H1 (cell line): Measurements from ENCODE around the gene SCP2. TPM values are rescaled to one million over a fixed set of nuclear protein-coding genes. Genes with fewer than 3 reads are reported as not detected.

Source experiments
- CTCF ChIA-PET: fragments of 300-600 bp; sonication (Branson Sonifier 250); formaldehyde crosslinking; loops from one replicate; lab custom pipeline; 2021; ENCODE audit not compliant: partially characterized antibody; lab: Charles Lee
- POLR2A ChIA-PET: fragments of 300-600 bp; sonication (Branson Sonifier 250); formaldehyde crosslinking; loops from one replicate; lab custom pipeline; 2021; ENCODE audit warnings: inconsistent platforms; ENCODE audit not compliant: partially characterized antibody; lab: Charles Lee
- DNase-seq, 2 experiments: peaks; one replicate each; pipeline versions ENCODE4 v3.0.0 to v3.0.0-alpha.2; 2010 to 2022; ENCODE audit warnings: low spot score in 2 of 2, low read depth in 1 of 2, mixed read lengths in 1 of 2
- FAIRE-seq: peaks from 2 replicates; lab custom pipeline; 2011; peaks lifted over from hg19 to GRCh38; lab: Jason Lieb, UNC
- H2AFZ ChIP-seq: 2 replicates; pipeline ENCODE4 v1.8.1; 2012; ENCODE audit warnings: low read length, inconsistent platforms
- H2AK5ac ChIP-seq: 2 replicates; pipeline ENCODE4 v1.6.1; 2013; ENCODE audit warnings: low read depth, low read length
- H2BK120ac ChIP-seq: replicated peaks from 2 replicates; pipeline ENCODE3; 2013; ENCODE audit warnings: low read depth, low read length, inconsistent platforms
- H2BK12ac ChIP-seq: 2 replicates; pipeline ENCODE4 v1.6.1; 2013; ENCODE audit warnings: low read depth, low read length
- H2BK15ac ChIP-seq: 2 replicates; pipeline ENCODE4 v1.6.1; 2013; ENCODE audit warnings: low read length
- H2BK20ac ChIP-seq: 2 replicates; pipeline ENCODE4 v1.6.1; 2013; ENCODE audit warnings: low read length
- H2BK5ac ChIP-seq: 2 replicates; pipeline ENCODE4 v1.6.1; 2013; ENCODE audit warnings: low read depth, low read length
- H3K14ac ChIP-seq: 2 replicates; pipeline ENCODE4 v1.6.1; 2013; ENCODE audit warnings: inconsistent platforms; ENCODE audit not compliant: insufficient read length
- H3K18ac ChIP-seq: 2 replicates; pipeline ENCODE4 v1.6.1; 2013; ENCODE audit warnings: low read length; ENCODE audit errors: extremely low read depth
- H3K23ac ChIP-seq: 2 replicates; pipeline ENCODE4 v1.6.1; 2013; ENCODE audit warnings: inconsistent platforms; ENCODE audit not compliant: insufficient read length
- H3K23me2 ChIP-seq: 2 replicates; pipeline ENCODE4 v1.6.1; 2013; ENCODE audit warnings: low read depth, low read length
- H3K27ac ChIP-seq: 2 replicates; pipeline ENCODE4 v1.6.1; 2011; ENCODE audit warnings: low read depth, low read length, inconsistent platforms
- H3K27me3 ChIP-seq, 4 experiments: replicated peaks in 1 of 4; 1 replicate in 1 of 4; 2 replicates in 3 of 4; pipeline versions ENCODE4 v1.6.1 to v1.8.1; 2011 to 2013; ENCODE audit warnings: low read length in 3 of 4, mild to moderate bottlenecking in 3 of 4, inconsistent platforms in 2 of 4, mixed read lengths in 2 of 4, moderate library complexity in 1 of 4; ENCODE audit not compliant: control insufficient read depth in 3 of 4, insufficient read depth in 3 of 4; ENCODE audit errors: extremely low read depth in 1 of 4
- H3K36me3 ChIP-seq, 4 experiments: 2 replicates each; pipeline versions ENCODE4 v1.6.1 to v1.8.1; 2011 to 2013; ENCODE audit warnings: mild to moderate bottlenecking in 4 of 4, low read length in 3 of 4, moderate library complexity in 2 of 4, control low read depth in 1 of 4, inconsistent platforms in 1 of 4; ENCODE audit not compliant: insufficient read depth in 4 of 4, control insufficient read depth in 2 of 4
- H3K4ac ChIP-seq: replicated peaks from 2 replicates; pipeline ENCODE3; 2013; ENCODE audit warnings: low read length, low read depth, mixed read lengths, inconsistent platforms; ENCODE audit not compliant: insufficient read length
- H3K4me1 ChIP-seq, 4 experiments: replicated peaks in 1 of 4; 1 replicate in 1 of 4; 2 replicates in 3 of 4; pipeline versions ENCODE4 v1.6.1 to v1.8.1; 2011 to 2013; ENCODE audit warnings: low read length in 3 of 4, inconsistent platforms in 2 of 4, mixed read lengths in 1 of 4; ENCODE audit not compliant: insufficient read depth in 4 of 4, control insufficient read depth in 3 of 4
- H3K4me2 ChIP-seq, 2 experiments: 2 replicates each; pipeline versions ENCODE4 v1.6.1 to v1.8.1; 2011 to 2013; ENCODE audit warnings: low read depth in 2 of 2, low read length in 2 of 2, control low read depth in 1 of 2, inconsistent platforms in 1 of 2, mild to moderate bottlenecking in 1 of 2; ENCODE audit not compliant: insufficient read depth in 1 of 2
- H3K4me3 ChIP-seq, 4 experiments: fragments of 200-600, 300-600 bp in 1 of 4; sonication (generic), shearing (Covaris generic), sonication (Bioruptor Twin) in 1 of 4; 2 replicates each; pipeline versions ENCODE4 v1.5.1 to v1.8.1; 2011 to 2016; ENCODE audit warnings: low read length in 4 of 4, low read depth in 3 of 4, control low read depth in 2 of 4, inconsistent platforms in 2 of 4, mild to moderate bottlenecking in 2 of 4, mixed read lengths in 1 of 4, moderate library complexity in 1 of 4; ENCODE audit not compliant: insufficient read depth in 2 of 4; ENCODE audit errors: extremely low read depth in 1 of 4
- H3K56ac ChIP-seq: replicated peaks from 2 replicates; pipeline ENCODE3; 2013; ENCODE audit warnings: low read depth, mild to moderate bottlenecking, mixed read lengths, low read length, inconsistent platforms; ENCODE audit not compliant: insufficient read length
- H3K79me1 ChIP-seq: 2 replicates; pipeline ENCODE4 v1.6.1; 2013; ENCODE audit warnings: low read depth, low read length, control low read depth
- H3K79me2 ChIP-seq, 2 experiments: 2 replicates each; pipeline versions ENCODE4 v1.6.1 to v1.8.1; 2012 to 2013; ENCODE audit warnings: low read length in 2 of 2, mild to moderate bottlenecking in 2 of 2, inconsistent platforms in 1 of 2; ENCODE audit not compliant: insufficient read depth in 2 of 2, control insufficient read depth in 1 of 2
- H3K9ac ChIP-seq, 4 experiments: replicated peaks in 1 of 4; 1 replicate in 1 of 4; 2 replicates in 3 of 4; pipeline versions ENCODE4 v1.6.1 to v1.8.1; 2011 to 2013; ENCODE audit warnings: low read depth in 3 of 4, low read length in 3 of 4, control low read depth in 2 of 4, mild to moderate bottlenecking in 2 of 4, moderate library complexity in 2 of 4, inconsistent platforms in 1 of 4; ENCODE audit errors: extremely low read depth in 1 of 4
- H3K9me3 ChIP-seq, 2 experiments: 2 replicates each; pipeline versions ENCODE4 v1.6.1 to v1.8.1; 2012 to 2013; ENCODE audit warnings: mild to moderate bottlenecking in 2 of 2, moderate library complexity in 2 of 2, control low read depth in 1 of 2, inconsistent platforms in 1 of 2, low read depth in 1 of 2, low read length in 1 of 2, mixed read lengths in 1 of 2; ENCODE audit not compliant: insufficient read depth in 2 of 2
- H4K20me1 ChIP-seq, 2 experiments: replicated peaks in 1 of 2; 2 replicates each; pipeline versions ENCODE3 to v1.8.1; 2011 to 2013; ENCODE audit warnings: inconsistent platforms in 2 of 2, low read length in 2 of 2, mild to moderate bottlenecking in 1 of 2; ENCODE audit not compliant: insufficient read depth in 2 of 2, control insufficient read depth in 1 of 2
- H4K5ac ChIP-seq: 2 replicates; pipeline ENCODE4 v1.6.1; 2013; ENCODE audit warnings: low read length, low read depth, mixed read lengths, inconsistent platforms; ENCODE audit not compliant: insufficient read length
- H4K8ac ChIP-seq: 2 replicates; pipeline ENCODE4 v1.8.0; 2013; ENCODE audit warnings: mild to moderate bottlenecking, moderate library complexity, low read length, inconsistent platforms; ENCODE audit not compliant: insufficient read depth; ENCODE audit errors: extremely low read depth
- H4K91ac ChIP-seq: replicated peaks from 2 replicates; pipeline ENCODE3; 2013; ENCODE audit warnings: low read length, mixed read lengths, inconsistent platforms; ENCODE audit not compliant: insufficient read length
- EZH2 ChIP-seq: fragments of 200-600 bp; sonication (generic); IDR thresholded peaks from 2 replicates; pipeline ENCODE4 v1.7.1; 2012; ENCODE audit warnings: low read depth, mild to moderate bottlenecking, moderate library complexity, low read length, inconsistent platforms; ENCODE audit not compliant: severe bottlenecking
- SRF ChIP-seq: IDR thresholded peaks from 2 replicates; pipeline ENCODE4 v1.6.1; 2011; ENCODE audit warnings: mild to moderate bottlenecking, low read depth, low read length, moderate library complexity
- SUZ12 ChIP-seq: fragments of 200-600 bp; sonication (generic); IDR thresholded peaks from 2 replicates; pipeline ENCODE4 v1.6.1; 2012; ENCODE audit warnings: mild to moderate bottlenecking, inconsistent platforms, low read length, moderate library complexity, mixed read lengths
- USF2 ChIP-seq: IDR thresholded peaks from 2 replicates; pipeline ENCODE4 v1.6.1; 2011; ENCODE audit warnings: low read length, improper control_type of control experiment
- WGBS, 2 experiments: shearing (Covaris generic) in 1 of 2; methylation state at CpG; one replicate each; pipeline versions ENCODE4 v1.1.6 to v1.1.7; 2013 to 2015; ENCODE audit warnings: low lambda C conversion rate in 2 of 2, mixed read lengths in 2 of 2, inconsistent platforms in 1 of 2, low coverage in 1 of 2, missing lambda C conversion rate in 1 of 2; ENCODE audit not compliant: insufficient replicate concordance in 2 of 2, insufficient coverage in 1 of 2, insufficient read length in 1 of 2; ENCODE audit errors: extremely low coverage in 1 of 2, missing lambda C conversion rate in 1 of 2; 5-methylcytosine and 5-hydroxymethylcytosine counted together
- polyA plus RNA-seq, 7 experiments: library from polyadenylated mRNA; depleted of rRNA in 3 of 7; stranded (reverse) in 5 of 7; unstranded in 2 of 7; fragments of >200 nt in 5 of 7; fragments of 200-250 nt in 2 of 7; gene quantifications; 1 replicate in 5 of 7; 2 replicates in 1 of 7; 4 replicates in 1 of 7; pipeline versions ENCODE4 v1.2.1 to v1.2.3, GENCODE V29; 2011 to 2013; ENCODE audit warnings: missing spikeins in 2 of 7, mixed read lengths in 2 of 7
- total RNA-seq: library from RNA; stranded (reverse); fragmentation: NEBNext Ultra II Directional; extraction: Animal tissue kit (Norgen Biotek cat#: 25700); gene quantifications from 2 replicates; pipeline ENCODE4 v1.2.1, GENCODE V29; 2021

Gene SCP2
- total and polyA plus RNA-seq, 2 of the 8 experiments (the other 6 are each of a cell fraction or from before 2014, with no cell fraction given), result 20.9 to 54.3 TPM

- H3K23me2 ChIP-seq, result peaks cover 2% of the 10 kb centered on the region
- peaks cover 4 to 31% (median 19%) of the 10 kb centered on the region in 4 experiments for H3K27me3 ChIP-seq
- peak overlapping the region; percentile 48 for H3K18ac ChIP-seq
- H2BK20ac ChIP-seq, result no peak overlapping the region
- peaks cover 0 to 3% (median 0%) of the 10 kb centered on the region in 4 experiments; a peak in 3 of 7 replicates for H3K4me1 ChIP-seq
- TF ChIP-seq USF2 (no peak), SRF (no peak), EZH2 (peak; percentile 54), SUZ12 (peak; percentile 59; the same call in 1 of the 2 replicates)
- 10% methylated on average over 26 of the region's 35 CpGs; no CpG with 5 or more reads in 1 of the 2 experiments for WGBS, 2 experiments
- H2AFZ ChIP-seq, result peak overlapping the region; percentile 21
- H2BK5ac ChIP-seq, result no peak overlapping the region
- H3K27ac ChIP-seq, result no peak overlapping the region
- no peak overlapping the region for H4K5ac ChIP-seq
- no peak overlapping the region for H3K14ac ChIP-seq
- H3K56ac ChIP-seq, result no peak overlapping the region
- H4K20me1 ChIP-seq, result peaks cover 0 to 1% of the 10 kb centered on the region in 2 experiments
- FAIRE-seq, result no peak
- no peak overlapping the region for H2BK15ac ChIP-seq
- H3K79me2 ChIP-seq, result no peaks in the 10 kb centered on the region
- no peak overlapping the region for H2BK120ac ChIP-seq
- POLR2A ChIA-PET, result no interaction called here
- H4K91ac ChIP-seq, result peak overlapping the region; percentile 73
- peaks cover 2% of the 10 kb centered on the region; the same call in 1 of the 2 replicates for H3K79me1 ChIP-seq
- no peak for DNase-seq
- no peak overlapping the region for H2AK5ac ChIP-seq
- peak overlapping the region; percentile 56 to 73 (median 70) for H3K4me3 ChIP-seq
- no peak overlapping the region for H3K23ac ChIP-seq
- no peak overlapping the region for H3K4ac ChIP-seq
- peak overlapping the region in 3 of 4 experiments; percentile 38 to 43 (median 38); a peak in 5 of 7 replicates for H3K9ac ChIP-seq
- H3K9me3 ChIP-seq, result no peaks in the 10 kb centered on the region; a peak in 1 of 4 replicates
- H4K8ac ChIP-seq, result peak overlapping the region; percentile 88; the same call in 1 of the 2 replicates
- 0 out of 2 replicates have a peak overlapping the region, but pooled peaks have one; percentile 39 for H2BK12ac ChIP-seq
- no peaks in the 10 kb centered on the region for H3K36me3 ChIP-seq
- CTCF ChIA-PET, result interaction anchor here (1.0 to 2.8 kb wide), 6 partner anchors 15 to 260 kb away, joined by 3 to 22 read pairs (median 4); partner anchors contain the start of gene ZYG11A
- peak overlapping the region; percentile 61 to 86 for H3K4me2 ChIP-seq
Measured at GRCh38 chr1:52920791-52921291, 6.2 kb upstream of the SCP2 start.
